ENCODE results near the gene PGPEP1.
A peak's percentile ranks its signal among the peaks of the same experiment; 100 is the strongest.
"Not testable (repeated sequence)": the region's sequence is repeated elsewhere in the genome, so short reads cannot be mapped to it uniquely, and the experiment has no call there.

Gene PGPEP1

GRCh38 chr19:18332917-18333530, 7.4 kb upstream of the PGPEP1 start:
- DNase-seq = no peak

GRCh38 chr19:18333680-18334079, 6.7 kb upstream of the PGPEP1 start:
- no peak for DNase-seq

- no peak for DNase-seq
Observed at GRCh38 chr19:18336121-18336520, 4.3 kb upstream of the PGPEP1 start.

- no peak for DNase-seq
Observed at GRCh38 chr19:18338541-18338940, 1.9 kb upstream of the PGPEP1 start.

GRCh38 chr19:18339723-18340122, 675 bp upstream of the PGPEP1 start:
- no peak for DNase-seq

GRCh38 chr19:18340990-18341868, 831 bp downstream of the PGPEP1 start:
- peak; percentile 50 for DNase-seq

- DNase-seq = no peak
Observed at GRCh38 chr19:18342090-18342632, 1.8 kb downstream of the PGPEP1 start.

- DNase-seq = no peak
Observed at GRCh38 chr19:18344582-18344950, 4.2 kb downstream of the PGPEP1 start.

- DNase-seq = no peak
Observed at GRCh38 chr19:18345296-18345695, 4.9 kb downstream of the PGPEP1 start.

- no peak for DNase-seq
Observed at GRCh38 chr19:18346091-18346490, 5.7 kb downstream of the PGPEP1 start.

GRCh38 chr19:18348171-18348570, 7.8 kb downstream of the PGPEP1 start:
- DNase-seq = no peak

- not testable (repeated sequence) for DNase-seq
Observed at GRCh38 chr19:18348818-18349339, 8.5 kb downstream of the PGPEP1 start.

GRCh38 chr19:18349524-18350128, 9.2 kb downstream of the PGPEP1 start:
- no peak for DNase-seq

GRCh38 chr19:18350490-18350889, 10.1 kb downstream of the PGPEP1 start:
- DNase-seq = no peak

- DNase-seq = no peak
Observed at GRCh38 chr19:18351544-18351943, 11.1 kb downstream of the PGPEP1 start.

- DNase-seq = no peak
Observed at GRCh38 chr19:18353378-18354005, 13.1 kb downstream of the PGPEP1 start.

- not testable (repeated sequence) for DNase-seq
Observed at GRCh38 chr19:18354743-18355142, 14.3 kb downstream of the PGPEP1 start.

GRCh38 chr19:18357041-18357440, 16.6 kb downstream of the PGPEP1 start:
- DNase-seq = no peak

- DNase-seq = no peak
Observed at GRCh38 chr19:18361646-18362045, 21.2 kb downstream of the PGPEP1 start.

- DNase-seq = no peak
Observed at GRCh38 chr19:18362934-18363542, 22.6 kb downstream of the PGPEP1 start.

GRCh38 chr19:18363787-18364186, 23.4 kb downstream of the PGPEP1 start:
- no peak for DNase-seq

GRCh38 chr19:18364277-18364825, 24.0 kb downstream of the PGPEP1 start:
- not testable (repeated sequence) for DNase-seq

Data from effector CD8-positive, alpha-beta T cell (primary cell).